Stimulated activated naive B cell treated with anti-CD40 and anti-IgM and Interleukin-4, amounts not matched to agents 10 μg/mL and 1 μg/mL and 100 μg/mL, for 72 hours (primary cell): ENCODE measurements around the gene FSD2.

Experiments used
- ATAC-seq, 2 donors: fragments of 150-1000 bp; cut with Tn5 transposase; replicated peaks; 2 replicates each; pipeline ENCODE4 v1.10.0; 2021; ENCODE audit warnings: moderate library complexity in 1 of 2
- DNase-seq: peaks from one replicate; pipeline ENCODE4 v3.0.0; 2021
- H3K27ac Mint-ChIP-seq: one replicate; pipeline ENCODE4 v1.8.0; 2022; ENCODE audit warnings: mild to moderate bottlenecking, mixed read lengths
- H3K27me3 Mint-ChIP-seq, 2 donors: one replicate each; pipeline ENCODE4 v1.8.0; 2022; ENCODE audit warnings: mixed read lengths in 2 of 2
- H3K36me3 Mint-ChIP-seq, 2 donors: one replicate each; pipeline ENCODE4 v1.8.0; 2022; ENCODE audit warnings: mixed read lengths in 2 of 2, mild to moderate bottlenecking in 1 of 2
- H3K4me1 Mint-ChIP-seq, 2 donors: one replicate each; pipeline ENCODE4 v1.8.0; 2022; ENCODE audit warnings: mixed read lengths in 2 of 2, mild to moderate bottlenecking in 1 of 2
- H3K4me3 Mint-ChIP-seq, 2 donors: one replicate each; pipeline ENCODE4 v1.8.0; 2022; ENCODE audit warnings: mild to moderate bottlenecking in 2 of 2, mixed read lengths in 2 of 2, moderate library complexity in 1 of 2
- H3K9me3 Mint-ChIP-seq, 2 donors: one replicate each; pipeline ENCODE4 v1.8.0; 2022; ENCODE audit warnings: mixed read lengths in 2 of 2, mild to moderate bottlenecking in 1 of 2

Gene FSD2

DNA sequence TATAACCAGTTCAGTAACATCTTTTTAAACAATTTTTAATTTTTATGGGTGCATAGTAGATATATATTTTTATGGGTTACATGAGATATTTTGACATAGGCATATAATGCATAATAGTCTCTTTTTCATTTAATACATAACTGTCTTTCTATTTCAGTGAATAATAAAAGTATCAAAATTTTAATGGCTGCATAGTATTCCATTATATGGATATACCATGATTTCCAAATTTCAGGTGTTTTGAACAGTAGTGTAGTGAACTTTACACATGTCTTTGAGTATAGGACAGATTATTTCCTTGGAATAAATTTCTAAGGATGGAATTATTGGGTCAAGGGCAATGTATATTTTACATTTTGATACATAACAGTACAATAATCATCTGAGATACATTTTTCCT is 14.3 kb upstream of the FSD2 start:
- H3K27me3 Mint-ChIP-seq: no peaks in the 10 kb centered on the region
- no peak for DNase-seq
- no peak for ATAC-seq
- H3K4me3 Mint-ChIP-seq: no peak overlapping the region
- H3K27ac Mint-ChIP-seq: no peak overlapping the region
- peaks cover 28 to 40% of the 10 kb centered on the region in 2 donors for H3K36me3 Mint-ChIP-seq
- H3K4me1 Mint-ChIP-seq: peaks cover 7% of the 10 kb centered on the region in 2 donors
- no peaks in the 10 kb centered on the region for H3K9me3 Mint-ChIP-seq

DNA sequence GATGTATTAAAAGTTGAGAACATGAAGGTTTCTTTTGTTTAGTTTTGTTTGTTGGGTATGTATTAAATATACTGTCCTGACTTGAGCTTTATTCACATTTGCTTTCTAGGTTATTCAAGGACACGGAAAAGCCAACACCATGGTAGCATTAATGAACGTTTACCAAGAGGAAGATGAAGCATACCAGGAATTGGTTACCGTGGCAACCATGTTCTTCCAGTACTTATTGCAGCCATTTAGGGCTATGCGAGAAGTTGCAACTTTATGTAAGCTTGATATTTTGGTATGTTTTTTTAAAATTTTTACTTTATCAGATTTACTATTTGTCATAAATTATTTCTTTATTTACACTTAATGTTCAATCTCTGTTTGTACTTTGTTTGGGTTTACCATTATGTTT is 7.1 kb upstream of the FSD2 start:
- Mint-ChIP-seq H3K4me3 (peak overlapping the region in 1 of 2 donors; percentile 86), H3K27ac (no peak overlapping the region), H3K9me3 (peaks cover 0 to 4% of the 10 kb centered on the region in 2 donors)

DNA sequence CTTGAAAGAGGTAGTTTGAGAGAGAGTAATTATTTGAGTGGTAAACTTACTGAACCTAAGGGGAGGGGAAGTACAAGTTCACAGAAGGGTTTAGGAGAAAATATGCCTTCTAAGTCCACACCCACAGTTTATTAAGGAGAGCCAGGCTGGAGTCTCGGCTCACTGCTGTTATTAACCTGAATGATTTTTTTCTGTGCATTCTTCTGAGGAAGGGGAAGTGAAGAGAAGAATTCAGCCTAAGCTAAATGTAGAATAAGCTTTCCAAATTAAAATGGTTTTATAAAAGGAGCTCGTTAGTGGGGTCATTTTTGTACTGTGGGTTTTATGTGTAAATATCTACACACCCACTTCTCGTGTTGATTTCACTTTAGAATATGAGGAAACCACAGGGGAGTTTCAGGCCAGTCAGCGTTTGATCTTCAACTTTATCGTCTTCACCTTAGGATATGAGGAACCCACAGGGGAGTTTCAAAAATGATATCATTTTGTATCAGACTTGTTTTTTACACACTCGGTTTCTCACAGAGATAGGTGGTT is 5.1 kb upstream of the FSD2 start:
- peak; percentile 35 for DNase-seq
- Mint-ChIP-seq H3K36me3 (peaks cover 23 to 37% of the 10 kb centered on the region in 2 donors), H3K27ac (peak overlapping the region; percentile 97), H3K4me1 (peaks cover 25 to 51% of the 10 kb centered on the region in 2 donors), H3K9me3 (peaks cover 0 to 4% of the 10 kb centered on the region in 2 donors), H3K27me3 (no peaks in the 10 kb centered on the region), H3K4me3 (peak overlapping the region; percentile 86 to 96)
- ATAC-seq: peak; percentile 22 to 28

More for the DNA sequence above, 7.1 kb upstream of the FSD2 start:
- H3K36me3 Mint-ChIP-seq: peaks cover 30 to 46% of the 10 kb centered on the region in 2 donors
- DNase-seq (no peak), ATAC-seq (no peak)
- no peaks in the 10 kb centered on the region for H3K27me3 Mint-ChIP-seq
- peaks cover 17 to 40% of the 10 kb centered on the region in 2 donors for H3K4me1 Mint-ChIP-seq

DNA sequence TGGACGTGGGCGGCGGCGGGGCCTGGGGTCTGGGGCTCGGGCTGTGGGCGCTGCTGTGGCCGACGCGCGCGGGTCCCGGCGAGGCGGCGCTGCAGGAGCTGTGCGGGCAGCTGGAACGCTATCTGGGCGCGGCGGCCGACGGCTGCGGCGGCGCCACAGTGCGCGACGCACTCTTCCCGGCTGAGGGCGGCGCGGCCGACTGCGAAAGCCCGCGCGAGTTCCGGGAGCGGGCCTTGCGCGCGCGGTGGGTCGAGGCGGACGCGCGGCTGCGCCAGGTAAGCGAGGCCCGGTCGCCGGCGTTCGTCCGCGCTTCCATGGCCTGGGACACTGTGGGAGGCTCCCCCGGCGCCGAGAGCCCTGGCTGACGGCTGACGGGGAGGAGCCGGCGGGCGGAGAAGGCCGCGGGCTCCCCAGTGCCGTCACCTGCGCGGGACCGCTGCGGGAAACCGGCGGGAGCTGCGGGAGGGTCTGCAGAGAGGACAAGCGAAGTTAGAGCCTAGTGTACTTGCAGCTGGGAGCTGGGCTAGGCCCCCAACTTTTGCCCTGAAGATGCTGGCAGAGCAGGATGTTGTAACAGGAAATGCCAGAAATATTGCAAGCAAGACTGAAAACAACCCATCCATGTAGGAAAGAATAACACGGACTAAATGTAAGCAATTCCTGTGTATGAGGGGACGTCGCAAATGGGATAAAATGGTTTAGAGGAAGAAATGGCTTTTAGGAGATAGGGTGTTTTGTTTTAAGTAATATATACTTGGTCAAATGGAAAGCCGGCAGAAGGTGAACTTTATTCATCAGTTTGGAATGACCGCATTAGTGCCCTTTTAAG is 4.4 kb upstream of the FSD2 start:
- no peaks in the 10 kb centered on the region for H3K27me3 Mint-ChIP-seq
- peak overlapping the region; percentile 86 to 96 for H3K4me3 Mint-ChIP-seq
- H3K4me1 Mint-ChIP-seq: peaks cover 29 to 58% of the 10 kb centered on the region in 2 donors
- peaks cover 20 to 31% of the 10 kb centered on the region in 2 donors for H3K36me3 Mint-ChIP-seq
- peaks cover 0 to 4% of the 10 kb centered on the region in 2 donors for H3K9me3 Mint-ChIP-seq
- peak overlapping the region; percentile 97 for H3K27ac Mint-ChIP-seq
- ATAC-seq (peak; percentile 4 to 17), DNase-seq (peak; percentile 35)

DNA sequence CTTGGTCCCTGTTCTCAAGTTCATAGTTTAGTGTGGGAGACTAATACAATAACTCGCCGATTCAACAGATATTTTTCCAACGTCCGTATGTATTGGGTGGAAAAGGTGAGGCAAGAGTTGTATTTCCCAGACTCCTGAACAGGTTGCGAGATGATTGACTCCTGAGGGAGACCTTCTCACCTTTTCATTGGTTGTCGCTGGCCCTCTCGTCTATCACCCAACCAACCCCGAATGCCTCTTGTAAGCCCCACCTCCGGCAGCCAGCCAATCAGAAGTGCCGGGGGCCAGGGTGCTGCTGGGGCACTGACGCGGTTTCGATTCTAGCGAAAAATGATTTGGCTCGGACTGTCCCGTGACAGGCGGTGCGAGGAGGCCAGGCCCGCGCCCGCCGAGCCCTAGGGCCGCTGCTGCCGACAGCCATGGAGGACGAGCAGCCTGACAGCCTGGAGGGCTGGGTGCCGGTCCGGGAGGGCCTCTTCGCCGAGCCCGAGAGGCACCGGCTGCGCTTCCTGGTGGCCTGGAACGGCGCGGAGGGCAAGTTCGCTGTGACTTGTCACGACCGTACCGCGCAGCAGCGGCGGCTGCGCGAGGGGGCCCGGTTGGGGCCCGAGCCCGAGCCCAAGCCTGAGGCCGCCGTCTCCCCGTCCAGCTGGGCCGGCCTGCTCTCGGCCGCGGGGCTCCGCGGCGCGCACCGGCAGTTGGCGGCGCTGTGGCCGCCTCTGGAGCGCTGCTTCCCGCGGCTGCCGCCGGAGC is 3.6 kb upstream of the FSD2 start, which contains the start of gene WHAMM:
TSS of gene WHAMM (plus strand) at position 321 of the 753 bp plus-strand sequence. CDS start at position 420, 99 bp downstream.
- Mint-ChIP-seq H3K4me1 (peaks cover 33 to 58% of the 10 kb centered on the region in 2 donors), H3K27me3 (no peaks in the 10 kb centered on the region), H3K9me3 (peaks cover 0 to 4% of the 10 kb centered on the region in 2 donors), H3K27ac (peak within 1 kb of the TSS; percentile 97), H3K4me3 (peak within 1 kb of the TSS; percentile 86 to 96), H3K36me3 (peaks cover 18 to 28% of the 10 kb centered on the region in 2 donors)
- DNase-seq (peak; percentile 97), ATAC-seq (peak; percentile 81 to 86)

DNA sequence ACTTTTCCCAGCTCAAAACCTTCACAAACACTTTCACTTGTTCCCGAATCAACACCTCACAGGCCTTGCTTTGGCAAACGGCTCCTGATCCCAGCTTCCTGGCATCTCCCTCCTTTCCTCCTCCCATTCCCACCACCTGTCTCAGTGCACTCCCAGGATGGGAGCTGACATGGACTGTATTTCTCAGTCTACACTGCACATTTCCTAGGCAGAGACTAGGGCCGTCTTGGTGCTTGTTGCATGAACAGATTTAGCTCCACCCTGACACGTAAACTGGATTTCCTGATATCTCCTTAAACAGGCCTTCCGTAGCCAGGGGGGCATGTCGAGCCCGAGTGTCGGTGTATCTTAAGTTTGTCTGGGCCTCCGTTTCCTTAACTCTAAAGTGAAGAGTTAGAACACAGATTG is 2.8 kb upstream of the FSD2 start:
- peak overlapping the region; percentile 94 for H3K27ac Mint-ChIP-seq
- no peaks in the 10 kb centered on the region for H3K27me3 Mint-ChIP-seq
- peak overlapping the region; percentile 76 to 86 for H3K4me3 Mint-ChIP-seq
- ATAC-seq (no peak), DNase-seq (no peak)
- H3K4me1 Mint-ChIP-seq: peaks cover 36 to 63% of the 10 kb centered on the region in 2 donors
- H3K9me3 Mint-ChIP-seq: peaks cover 0 to 4% of the 10 kb centered on the region in 2 donors
- H3K36me3 Mint-ChIP-seq: peaks cover 15 to 21% of the 10 kb centered on the region in 2 donors

DNA sequence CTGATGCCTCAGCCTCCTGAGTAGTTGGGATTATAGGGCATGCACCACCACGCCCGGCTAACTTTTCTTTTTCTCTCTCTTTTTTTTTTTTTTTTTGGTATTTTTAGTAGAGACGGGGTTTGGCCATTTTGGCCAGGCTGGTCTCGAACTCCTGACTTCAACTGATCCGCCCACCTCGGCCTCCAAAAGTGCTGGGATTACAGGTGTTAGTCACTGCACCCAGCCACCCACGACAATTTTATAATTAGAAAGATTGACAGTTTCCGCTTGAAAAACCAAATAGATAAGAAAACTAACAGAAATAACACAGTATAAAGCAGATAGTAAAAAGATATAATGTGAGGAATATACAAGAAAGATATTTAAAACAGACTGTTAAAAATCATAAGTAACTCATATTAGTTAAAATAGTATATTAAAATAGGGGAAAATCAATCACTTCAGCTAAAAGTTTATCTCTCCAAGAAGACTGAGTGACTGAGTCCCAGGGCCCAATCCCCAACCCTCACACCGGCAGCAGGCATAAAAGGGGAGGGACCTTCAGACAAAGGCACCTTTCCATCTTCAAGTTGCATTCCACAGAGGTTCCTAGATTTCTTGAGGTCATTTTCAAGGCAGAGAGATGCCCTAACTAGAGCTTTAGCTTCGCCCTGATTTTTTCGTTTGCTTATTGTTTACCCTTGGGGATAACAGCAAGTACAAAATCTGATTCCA is 2.2 kb upstream of the FSD2 start:
- Mint-ChIP-seq H3K4me1 (peaks cover 40 to 68% of the 10 kb centered on the region in 2 donors), H3K36me3 (peaks cover 15 to 21% of the 10 kb centered on the region in 2 donors), H3K9me3 (peaks cover 0 to 4% of the 10 kb centered on the region in 2 donors), H3K27me3 (no peaks in the 10 kb centered on the region), H3K4me3 (peak overlapping the region in 1 of 2 donors; percentile 8), H3K27ac (peak overlapping the region; percentile 94)
- ATAC-seq (no peak), DNase-seq (no peak)

DNA sequence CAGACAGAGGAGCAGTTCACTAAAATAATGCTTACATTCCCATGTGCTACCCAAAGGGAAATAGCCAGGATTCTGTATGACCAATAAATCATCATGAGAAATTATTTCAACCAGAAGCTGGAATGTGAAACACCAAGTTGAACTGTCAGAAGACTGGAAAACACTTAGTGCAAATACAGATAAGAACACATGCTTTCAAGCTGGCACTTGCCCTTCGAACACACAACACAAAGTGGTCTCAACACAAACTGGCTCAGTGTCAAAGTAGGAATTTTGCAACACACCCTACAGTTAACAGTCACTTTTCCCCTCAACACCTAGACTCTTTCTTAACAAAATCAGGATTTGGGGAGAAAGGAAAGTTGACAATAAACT is 1.3 kb downstream of the FSD2 start:
- Mint-ChIP-seq H3K27me3 (peaks cover 4 to 5% of the 10 kb centered on the region in 2 donors), H3K4me3 (no peak overlapping the region), H3K27ac (peak overlapping the region; percentile 26), H3K36me3 (peaks cover 3 to 4% of the 10 kb centered on the region in 2 donors), H3K9me3 (peaks cover 0 to 4% of the 10 kb centered on the region in 2 donors), H3K4me1 (peaks cover 50 to 62% of the 10 kb centered on the region in 2 donors)
- ATAC-seq: no peak
- DNase-seq: no peak

DNA sequence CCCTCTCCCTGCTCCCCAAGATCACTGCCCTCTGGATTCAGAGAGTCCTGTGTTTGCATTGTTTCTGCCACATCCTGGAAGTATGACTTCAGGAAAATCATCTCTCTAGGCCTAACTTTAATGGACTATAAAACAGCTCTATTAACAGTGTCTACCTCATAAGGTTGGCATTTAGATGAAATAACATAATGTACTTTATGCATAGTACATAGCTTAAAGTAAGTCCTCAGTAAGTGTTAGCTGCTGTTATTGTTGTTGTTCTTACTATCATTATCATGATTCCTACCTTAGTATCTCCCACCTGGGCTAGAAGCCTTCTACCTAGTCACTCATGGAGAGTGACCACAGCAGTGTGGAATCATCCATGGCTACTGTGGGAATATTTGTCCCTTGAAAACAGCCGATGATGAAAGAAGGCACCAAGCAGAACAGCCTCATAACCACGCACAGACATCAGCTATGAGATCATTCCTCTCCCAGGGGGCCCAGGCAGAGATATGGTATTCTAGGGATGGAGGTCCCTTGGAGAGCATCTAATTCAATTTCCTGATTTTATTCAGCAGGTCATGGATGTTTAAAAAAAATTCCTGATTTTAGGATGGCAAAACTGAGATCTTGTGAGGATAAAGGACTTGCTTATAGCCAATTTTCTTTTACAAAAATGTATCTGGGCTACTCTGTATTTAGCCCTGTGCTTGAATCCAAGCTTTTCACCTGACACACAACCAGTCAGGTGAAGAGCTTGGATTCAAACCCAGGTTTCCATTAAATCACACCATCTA is 1.9 kb downstream of the FSD2 start:
- Mint-ChIP-seq H3K4me3 (no peak overlapping the region), H3K9me3 (peaks cover 0 to 3% of the 10 kb centered on the region in 2 donors), H3K36me3 (peaks cover 2 to 4% of the 10 kb centered on the region in 2 donors), H3K27me3 (peaks cover 7 to 10% of the 10 kb centered on the region in 2 donors), H3K4me1 (peaks cover 47 to 65% of the 10 kb centered on the region in 2 donors), H3K27ac (peak overlapping the region; percentile 52)
- DNase-seq (no peak), ATAC-seq (no peak)

DNA sequence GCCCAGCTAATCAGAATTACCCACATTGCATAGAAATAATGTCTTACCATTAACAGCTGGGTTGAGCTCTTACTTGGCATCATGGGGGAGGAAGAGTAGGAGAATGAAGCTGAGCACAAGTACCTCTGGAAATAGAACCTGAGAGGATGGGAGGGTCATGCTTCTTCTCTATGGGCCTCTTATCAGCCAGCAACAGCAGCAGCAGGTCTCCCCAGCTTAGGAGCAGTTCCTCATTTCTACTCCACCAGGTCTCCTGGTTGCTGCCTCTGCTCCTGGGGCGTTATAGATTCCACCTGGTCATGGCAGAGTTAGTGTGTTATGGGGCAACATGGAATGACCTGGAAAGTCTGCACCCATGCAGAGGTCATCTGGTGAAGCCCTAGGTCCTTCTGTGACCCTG is 3.4 kb downstream of the FSD2 start:
- Mint-ChIP-seq H3K36me3 (peaks cover 0 to 2% of the 10 kb centered on the region in 2 donors), H3K27ac (no peak overlapping the region), H3K4me3 (no peak overlapping the region), H3K4me1 (peaks cover 37 to 52% of the 10 kb centered on the region in 2 donors), H3K27me3 (peaks cover 7 to 11% of the 10 kb centered on the region in 2 donors), H3K9me3 (no peaks in the 10 kb centered on the region)
- DNase-seq (no peak), ATAC-seq (no peak)

DNA sequence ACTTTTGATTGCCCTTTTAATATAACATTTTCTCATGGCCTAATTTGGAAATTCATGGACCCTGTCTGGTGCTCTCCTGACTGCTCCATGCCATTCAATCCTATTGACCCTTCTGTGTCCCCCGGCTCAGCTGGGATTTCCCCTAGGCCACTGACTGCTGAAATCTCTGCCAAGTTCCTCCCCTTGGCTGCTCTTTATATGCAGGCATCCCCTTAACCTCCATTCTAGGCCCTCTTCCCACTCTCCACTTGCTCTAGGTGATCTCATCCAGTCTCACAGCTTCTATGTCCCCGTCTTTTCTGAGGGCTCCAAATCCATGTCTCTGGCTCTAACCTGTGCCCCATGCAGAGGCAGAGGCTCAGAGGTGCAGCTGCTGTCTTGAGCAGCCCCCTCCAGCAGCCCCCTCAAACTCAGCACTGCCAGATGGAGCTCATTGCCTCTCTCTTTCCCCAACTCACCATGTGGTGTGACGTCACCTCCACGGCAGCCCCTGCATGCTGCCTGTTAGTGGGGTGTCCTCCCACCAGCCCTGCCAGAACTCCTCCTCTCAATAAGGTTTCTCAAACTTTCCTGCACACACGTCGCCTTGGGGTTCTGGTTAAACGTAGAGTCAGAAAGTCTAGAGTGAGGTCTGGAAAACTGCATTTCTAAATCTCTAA is 6.6 kb downstream of the FSD2 start:
- DNase-seq (no peak), ATAC-seq (no peak)
- no peak overlapping the region for H3K27ac Mint-ChIP-seq
- H3K36me3 Mint-ChIP-seq: peaks cover 0 to 2% of the 10 kb centered on the region in 2 donors
- peaks cover 18 to 31% of the 10 kb centered on the region in 2 donors for H3K4me1 Mint-ChIP-seq
- H3K27me3 Mint-ChIP-seq: peaks cover 7 to 18% of the 10 kb centered on the region in 2 donors
- H3K9me3 Mint-ChIP-seq: no peaks in the 10 kb centered on the region
- no peak overlapping the region for H3K4me3 Mint-ChIP-seq

DNA sequence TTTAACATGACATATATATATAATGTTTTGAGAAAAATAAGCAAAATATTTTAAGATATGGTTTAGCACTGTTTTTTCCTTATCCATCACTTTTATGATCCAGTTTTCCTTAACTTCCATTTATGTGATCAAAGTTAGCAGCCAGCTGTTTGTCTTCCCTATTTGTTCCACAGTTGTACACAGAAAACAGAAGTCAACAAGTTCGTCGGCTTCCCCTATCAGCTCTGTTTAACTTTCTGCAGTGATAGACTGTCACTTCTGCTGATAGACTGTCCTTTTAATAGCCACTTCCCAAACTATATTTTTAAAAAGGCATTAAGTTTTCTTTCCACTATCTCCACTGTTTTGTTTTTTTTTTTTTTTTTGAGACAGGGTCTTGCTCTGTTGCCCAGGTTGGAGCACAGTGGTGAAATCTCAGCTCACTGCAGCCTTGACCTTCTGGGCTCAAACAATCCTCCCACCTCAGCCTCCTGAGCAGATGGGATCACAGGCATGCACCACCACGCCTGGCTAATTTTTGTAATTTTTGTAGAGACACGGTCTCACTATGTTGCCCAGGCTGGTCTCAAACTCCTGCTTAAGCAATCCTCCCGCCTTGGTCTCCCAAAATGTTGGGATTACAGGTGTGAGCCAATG is 7.2 kb downstream of the FSD2 start:
- peaks cover 12 to 18% of the 10 kb centered on the region in 2 donors for H3K27me3 Mint-ChIP-seq
- no peak for DNase-seq
- no peak overlapping the region for H3K4me3 Mint-ChIP-seq
- H3K4me1 Mint-ChIP-seq: peaks cover 15 to 26% of the 10 kb centered on the region in 2 donors
- ATAC-seq: no peak
- no peak overlapping the region for H3K27ac Mint-ChIP-seq
- H3K9me3 Mint-ChIP-seq: peaks cover 5 to 6% of the 10 kb centered on the region in 2 donors
- H3K36me3 Mint-ChIP-seq: peaks cover 5 to 6% of the 10 kb centered on the region in 2 donors
